ENCODE measurements around the gene ANKMY1.

- TF ChIP-seq OSR1 (CRISPR knock-in tag; IDR thresholded peaks at IDR 0.05) (no peak), TOX (CRISPR knock-in tag; IDR thresholded peaks at IDR 0.05; ENCODE audit: borderline replicate concordance) (no peak), ZNF565 (CRISPR knock-in tag; conservative IDR thresholded peaks at IDR 0.05; ENCODE audit: low read depth) (no peak), CSDC2 (CRISPR knock-in tag; IDR thresholded peaks at IDR 0.05) (no peak), GLIS3 (CRISPR knock-in tag; IDR thresholded peaks at IDR 0.05) (no peak), ZFP3 (CRISPR knock-in tag; IDR thresholded peaks at IDR 0.05) (no peak), ZNF70 (CRISPR knock-in tag; IDR thresholded peaks at IDR 0.05) (no peak), CSRNP3 (CRISPR knock-in tag; IDR thresholded peaks at IDR 0.05) (no peak), ESRRG (CRISPR knock-in tag; IDR thresholded peaks at IDR 0.05) (no peak), SNAI2 (CRISPR knock-in tag; IDR thresholded peaks at IDR 0.05) (no peak)
- TF ChIP-seq, protein P1, sequence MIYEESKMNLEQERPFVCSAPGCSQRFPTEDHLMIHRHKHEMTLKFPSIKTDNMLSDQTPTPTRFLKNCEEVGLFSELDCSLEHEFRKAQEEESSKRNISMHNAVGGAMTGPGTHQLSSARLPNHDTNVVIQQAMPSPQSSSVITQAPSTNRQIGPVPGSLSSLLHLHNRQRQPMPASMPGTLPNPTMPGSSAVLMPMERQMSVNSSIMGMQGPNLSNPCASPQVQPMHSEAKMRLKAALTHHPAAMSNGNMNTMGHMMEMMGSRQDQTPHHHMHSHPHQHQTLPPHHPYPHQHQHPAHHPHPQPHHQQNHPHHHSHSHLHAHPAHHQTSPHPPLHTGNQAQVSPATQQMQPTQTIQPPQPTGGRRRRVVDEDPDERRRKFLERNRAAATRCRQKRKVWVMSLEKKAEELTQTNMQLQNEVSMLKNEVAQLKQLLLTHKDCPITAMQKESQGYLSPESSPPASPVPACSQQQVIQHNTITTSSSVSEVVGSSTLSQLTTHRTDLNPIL (CRISPR knock-in tag; IDR thresholded peaks at IDR 0.05; ENCODE audit: low read depth): no peak
- TF ChIP-seq, protein P2, sequence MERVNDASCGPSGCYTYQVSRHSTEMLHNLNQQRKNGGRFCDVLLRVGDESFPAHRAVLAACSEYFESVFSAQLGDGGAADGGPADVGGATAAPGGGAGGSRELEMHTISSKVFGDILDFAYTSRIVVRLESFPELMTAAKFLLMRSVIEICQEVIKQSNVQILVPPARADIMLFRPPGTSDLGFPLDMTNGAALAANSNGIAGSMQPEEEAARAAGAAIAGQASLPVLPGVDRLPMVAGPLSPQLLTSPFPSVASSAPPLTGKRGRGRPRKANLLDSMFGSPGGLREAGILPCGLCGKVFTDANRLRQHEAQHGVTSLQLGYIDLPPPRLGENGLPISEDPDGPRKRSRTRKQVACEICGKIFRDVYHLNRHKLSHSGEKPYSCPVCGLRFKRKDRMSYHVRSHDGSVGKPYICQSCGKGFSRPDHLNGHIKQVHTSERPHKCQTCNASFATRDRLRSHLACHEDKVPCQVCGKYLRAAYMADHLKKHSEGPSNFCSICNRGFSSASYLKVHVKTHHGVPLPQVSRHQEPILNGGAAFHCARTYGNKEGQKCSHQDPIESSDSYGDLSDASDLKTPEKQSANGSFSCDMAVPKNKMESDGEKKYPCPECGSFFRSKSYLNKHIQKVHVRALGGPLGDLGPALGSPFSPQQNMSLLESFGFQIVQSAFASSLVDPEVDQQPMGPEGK (CRISPR knock-in tag; IDR thresholded peaks at IDR 0.05; ENCODE audit: borderline replicate concordance): no peak
These were observed 38.7 kb upstream of the ANKMY1 start for GRCh38 chr2:240596491-240596931.
